Endodermal cell (in vitro differentiated cells): ENCODE results near the gene DNPH1. TPM values are rescaled to one million over a fixed set of nuclear protein-coding genes. Genes with fewer than 3 reads are reported as not detected.
A peak's percentile ranks its signal among the peaks of the same experiment; 100 is the strongest.

Experiments
- DNase-seq: peaks from one replicate; pipeline ENCODE4 v3.0.0-alpha.2; 2017
- H3K27ac ChIP-seq: 2 replicates; pipeline ENCODE4 v1.5.1; 2013; ENCODE audit warnings: mild to moderate bottlenecking, low read depth, low read length, moderate library complexity
- H3K27me3 ChIP-seq: 2 replicates; pipeline ENCODE4 v1.6.1; 2013; ENCODE audit warnings: mild to moderate bottlenecking, low read length, moderate library complexity; ENCODE audit not compliant: insufficient read depth, control insufficient read depth, poor library complexity, severe bottlenecking
- H3K36me3 ChIP-seq: 2 replicates; pipeline ENCODE4 v1.7.0; 2013; ENCODE audit warnings: mild to moderate bottlenecking, low read length, moderate library complexity; ENCODE audit not compliant: control insufficient read depth, insufficient read depth
- H3K4me1 ChIP-seq: one replicate; pipeline ENCODE4 v1.7.0; 2013; ENCODE audit warnings: low read length; ENCODE audit not compliant: control insufficient read depth, insufficient read depth
- H3K4me3 ChIP-seq: 2 replicates; pipeline ENCODE4 v1.5.1; 2013; ENCODE audit warnings: mild to moderate bottlenecking, low read length, moderate library complexity
- H3K9ac ChIP-seq: 2 replicates; pipeline ENCODE4 v1.6.1; 2013; ENCODE audit warnings: mild to moderate bottlenecking, low read length, moderate library complexity; ENCODE audit not compliant: poor library complexity, severe bottlenecking; ENCODE audit errors: extremely low read depth
- H3K9me3 ChIP-seq: 2 replicates; pipeline ENCODE4 v1.6.1; 2013; ENCODE audit warnings: mild to moderate bottlenecking, low read length, moderate library complexity; ENCODE audit not compliant: control insufficient read depth
- H3K27ac Mint-ChIP-seq: 2 replicates; pipeline ENCODE4 v1.8.0; 2020; ENCODE audit warnings: mixed read lengths
- H3K27me3 Mint-ChIP-seq: 2 replicates; pipeline ENCODE4 v1.8.0; 2021; ENCODE audit warnings: mild to moderate bottlenecking, mixed read lengths; ENCODE audit not compliant: insufficient read depth
- H3K36me3 Mint-ChIP-seq: 2 replicates; pipeline ENCODE4 v1.8.0; 2020; ENCODE audit warnings: low read depth, mixed read lengths
- H3K4me1 Mint-ChIP-seq: 2 replicates; pipeline ENCODE4 v1.8.0; 2020; ENCODE audit warnings: mixed read lengths
- H3K4me3 Mint-ChIP-seq: 2 replicates; pipeline ENCODE4 v1.8.0; 2020; ENCODE audit warnings: mild to moderate bottlenecking, moderate library complexity, mixed read lengths
- H3K9me3 Mint-ChIP-seq: 2 replicates; pipeline ENCODE4 v1.8.0; 2020; ENCODE audit warnings: mild to moderate bottlenecking, mixed read lengths
- CTCF ChIP-seq: fragments of 200-600 bp; sonication (generic); conservative IDR thresholded peaks from 2 replicates; pipeline ENCODE4 v1.5.0; 2021; ENCODE audit warnings: antibody characterized with exemption, mild to moderate bottlenecking
- WGBS, 2 experiments: methylation state at CpG; one replicate each; pipeline versions ENCODE4 v1.1.5 to v1.1.7; 2013; ENCODE audit warnings: missing lambda C conversion rate in 2 of 2, mixed read lengths in 1 of 2; ENCODE audit not compliant: insufficient coverage in 1 of 2, insufficient read length in 1 of 2; 5-methylcytosine and 5-hydroxymethylcytosine counted together
- total RNA-seq, 2 donors: library from RNA; stranded (reverse); fragmentation: NEBNext Ultra II Directional in 1 of 2; extraction: Animal tissue kit (Norgen Biotek cat#: 25700) in 1 of 2; gene quantifications; 2 replicates in 1 of 2; 3 replicates in 1 of 2; pipeline ENCODE4 v1.2.1, GENCODE V29; 2021

Gene DNPH1
- total RNA-seq, 2 donors from 2014 or later = 48.2 to 66.5 TPM

- H3K27ac ChIP-seq = no peak overlapping the region
- H3K9me3 ChIP-seq = no peaks in the 10 kb centered on the region
- no peaks in the 10 kb centered on the region for H3K4me1 ChIP-seq
- no peaks in the 10 kb centered on the region for H3K27me3 ChIP-seq
- H3K4me3 ChIP-seq = no peak overlapping the region
- 91 to 100% methylated on average over 2 to 4 of the region's 4 CpGs for WGBS, 2 experiments
- Mint-ChIP-seq H3K4me1 (peaks cover 9% of the 10 kb centered on the region), H3K27me3 (no peaks in the 10 kb centered on the region), H3K9me3 (no peaks in the 10 kb centered on the region), H3K36me3 (no peaks in the 10 kb centered on the region), H3K27ac (no peak overlapping the region), H3K4me3 (no peak overlapping the region)
- H3K36me3 ChIP-seq = no peaks in the 10 kb centered on the region
- DNase-seq = no peak
- H3K9ac ChIP-seq = no peak overlapping the region
- no peak for TF ChIP-seq CTCF
Measured at GRCh38 chr6:43258180-43258579, 28.9 kb upstream of the DNPH1 start.

- H3K4me1 ChIP-seq = no peaks in the 10 kb centered on the region
- H3K4me3 Mint-ChIP-seq = no peak overlapping the region
- no peaks in the 10 kb centered on the region for H3K9me3 Mint-ChIP-seq
- H3K27me3 Mint-ChIP-seq = peaks cover 4% of the 10 kb centered on the region
- H3K9ac ChIP-seq = no peak overlapping the region
- 79% methylated on average over 8 to 12 of the region's 12 CpGs for WGBS, 2 experiments
- H3K4me1 Mint-ChIP-seq = peaks cover 9% of the 10 kb centered on the region
- H3K36me3 ChIP-seq = no peaks in the 10 kb centered on the region
- no peaks in the 10 kb centered on the region for H3K36me3 Mint-ChIP-seq
- H3K4me3 ChIP-seq = no peak overlapping the region
- no peak for TF ChIP-seq CTCF
- H3K27me3 ChIP-seq = no peaks in the 10 kb centered on the region
- H3K9me3 ChIP-seq = no peaks in the 10 kb centered on the region
- no peak overlapping the region for H3K27ac Mint-ChIP-seq
- no peak overlapping the region for H3K27ac ChIP-seq
- peak; percentile 40 for DNase-seq
Measured at GRCh38 chr6:43257367-43258145, 28.3 kb upstream of the DNPH1 start.

- Histone ChIP-seq H3K9ac (no peak overlapping the region), H3K36me3 (no peaks in the 10 kb centered on the region), H3K27me3 (no peaks in the 10 kb centered on the region), H3K9me3 (no peaks in the 10 kb centered on the region), H3K4me3 (no peak overlapping the region), H3K27ac (no peak overlapping the region), H3K4me1 (no peaks in the 10 kb centered on the region)
- no peaks in the 10 kb centered on the region for H3K9me3 Mint-ChIP-seq
- peaks cover 2% of the 10 kb centered on the region for H3K4me1 Mint-ChIP-seq
- no peaks in the 10 kb centered on the region for H3K36me3 Mint-ChIP-seq
- 90 to 100% methylated on average over 4 to 9 of the region's 9 CpGs for WGBS, 2 experiments
- H3K27me3 Mint-ChIP-seq = peaks cover 5% of the 10 kb centered on the region
- no peak overlapping the region for H3K27ac Mint-ChIP-seq
- DNase-seq = no peak
- TF ChIP-seq CTCF = no peak
- no peak overlapping the region for H3K4me3 Mint-ChIP-seq
Measured at GRCh38 chr6:43256670-43257366, 27.5 kb upstream of the DNPH1 start.
